Lower lobe of right lung (tissue), 2 donors: ENCODE data around the gene CRADD. TPM values are rescaled to one million over a fixed set of nuclear protein-coding genes. Genes with fewer than 3 reads are reported as not detected.
"Not testable (repeated sequence)": the region's sequence is repeated elsewhere in the genome, so short reads cannot be mapped to it uniquely, and the experiment has no call there.

Experiments
- ATAC-seq, 2 donors: fragments of 200-7000 bp; cut with Tn5 transposase; one replicate each; pipeline ENCODE4 v1.9.1; 2020 to 2022; ENCODE audit warnings: mild to moderate bottlenecking in 2 of 2, moderate library complexity in 2 of 2
- DNase-seq: peaks from one replicate; pipeline ENCODE4 v3.0.0-alpha.2; 2020
- H3K27ac ChIP-seq: fragments of 200-600 bp; one replicate; pipeline ENCODE4 v1.8.0; 2022
- H3K27me3 ChIP-seq: fragments of 200-600 bp; one replicate; pipeline ENCODE4 v1.8.0; 2022; ENCODE audit warnings: low read depth
- H3K36me3 ChIP-seq: fragments of 200-600 bp; one replicate; pipeline ENCODE4 v1.8.0; 2022; ENCODE audit warnings: mild to moderate bottlenecking
- H3K4me1 ChIP-seq: fragments of 200-600 bp; one replicate; pipeline ENCODE4 v1.8.0; 2022
- H3K4me3 ChIP-seq: fragments of 200-600 bp; one replicate; pipeline ENCODE4 v1.8.0; 2022; ENCODE audit warnings: mild to moderate bottlenecking
- H3K9me3 ChIP-seq: fragments of 200-600 bp; one replicate; pipeline ENCODE4 v1.8.0; 2022
- CTCF ChIP-seq: fragments of 200-600 bp; IDR thresholded peaks from one replicate; pipeline ENCODE4 v1.8.0; 2022; ENCODE audit warnings: antibody characterized with exemption, mild to moderate bottlenecking
- intact Hi-C: fragments of 100-400 bp; cut with DNase I; formaldehyde crosslinking; loops from one replicate; pipeline ENCODE4 v1.11.0; 2022
- total RNA-seq: library from RNA; stranded (reverse); fragmentation: NEBNext Ultra II Directional; extraction: Animal tissue kit (Norgen Biotek cat#: 25700); gene quantifications from one replicate; pipeline ENCODE4 v1.2.1, GENCODE V29; 2021
- donor health status: DM: no; HTN: yes; CAD: no; lungs with severe emphysema.

Gene CRADD
- total RNA-seq, 1 donor from 2014 or later = 16.5 TPM

- TF ChIP-seq CTCF = no peak
- intact Hi-C loops = no loop called here
- no peaks in the 10 kb centered on the region for H3K27me3 ChIP-seq
- no peak overlapping the region for H3K4me3 ChIP-seq
- H3K36me3 ChIP-seq = no peaks in the 10 kb centered on the region
- DNase-seq (no peak), ATAC-seq (no peak)
- H3K4me1 ChIP-seq = peaks cover 41% of the 10 kb centered on the region
- peak overlapping the region; percentile 62 for H3K27ac ChIP-seq
- no peaks in the 10 kb centered on the region for H3K9me3 ChIP-seq
Observed at GRCh38 chr12:93778766-93779165, 101.6 kb downstream of the CRADD start.

GRCh38 chr12:93780101-93780641, 103.0 kb downstream of the CRADD start:
- no peaks in the 10 kb centered on the region for H3K27me3 ChIP-seq
- no peaks in the 10 kb centered on the region for H3K36me3 ChIP-seq
- DNase-seq (no peak), ATAC-seq (no peak)
- no peaks in the 10 kb centered on the region for H3K9me3 ChIP-seq
- TF ChIP-seq CTCF = no peak
- no peak overlapping the region for H3K27ac ChIP-seq
- intact Hi-C loops = no loop called here
- no peak overlapping the region for H3K4me3 ChIP-seq
- H3K4me1 ChIP-seq = peaks cover 55% of the 10 kb centered on the region

- ATAC-seq, H3K4me3 ChIP-seq, H3K27me3 ChIP-seq, H3K36me3 ChIP-seq, intact Hi-C loops, H3K9me3 ChIP-seq, H3K27ac ChIP-seq, DNase-seq: not testable (repeated sequence)
- peaks cover 63% of the 10 kb centered on the region for H3K4me1 ChIP-seq
Observed at GRCh38 chr12:93780886-93781285, 103.7 kb downstream of the CRADD start.

- H3K4me3 ChIP-seq, H3K27me3 ChIP-seq, ATAC-seq, H3K27ac ChIP-seq, H3K36me3 ChIP-seq, intact Hi-C loops, H3K9me3 ChIP-seq, DNase-seq: not testable (repeated sequence)
- H3K4me1 ChIP-seq = peaks cover 56% of the 10 kb centered on the region
Observed at GRCh38 chr12:93781961-93782360, 104.8 kb downstream of the CRADD start.

GRCh38 chr12:93782853-93783252, 105.7 kb downstream of the CRADD start:
- H3K4me1 ChIP-seq = peaks cover 47% of the 10 kb centered on the region
- intact Hi-C loops = no loop called here
- H3K27ac ChIP-seq = no peak overlapping the region

GRCh38 chr12:93783832-93784231, 106.7 kb downstream of the CRADD start:
- Histone ChIP-seq H3K36me3 (no peaks in the 10 kb centered on the region), H3K27me3 (no peaks in the 10 kb centered on the region), H3K4me3 (no peak overlapping the region), H3K9me3 (no peaks in the 10 kb centered on the region), H3K4me1 (peaks cover 38% of the 10 kb centered on the region), H3K27ac (peak overlapping the region; percentile 78)
- TF ChIP-seq CTCF = no peak
- no peak for DNase-seq
- ATAC-seq = no peak
- intact Hi-C loops = no loop called here

More at GRCh38 chr12:93782853-93783252, 105.7 kb downstream of the CRADD start:
- Histone ChIP-seq H3K27me3 (no peaks in the 10 kb centered on the region), H3K9me3 (no peaks in the 10 kb centered on the region), H3K4me3 (no peak overlapping the region), H3K36me3 (no peaks in the 10 kb centered on the region)
- ATAC-seq = no peak
- TF ChIP-seq CTCF = no peak
- no peak for DNase-seq
